Vagina (tissue), 2 donors: Measurements from ENCODE around the gene MS4A18. TPM values are rescaled to one million over a fixed set of nuclear protein-coding genes. Genes with fewer than 3 reads are reported as not detected.
"Not testable (repeated sequence)": the region's sequence is repeated elsewhere in the genome, so short reads cannot be mapped to it uniquely, and the experiment has no call there.

Experiments
- DNase-seq, 2 donors: peaks; one replicate each; pipeline ENCODE4 v3.0.0-alpha.2; 2017; ENCODE audit errors: extremely low spot score in 2 of 2
- H3K27ac ChIP-seq: fragments of 200-600 bp; sonication (generic); one replicate; pipeline ENCODE4 v1.5.1; 2019
- H3K27me3 ChIP-seq: fragments of 200-600 bp; sonication (generic); one replicate; pipeline ENCODE4 v1.5.1; 2019
- H3K36me3 ChIP-seq, 2 donors: fragments of 200-600 bp; sonication (generic); one replicate each; pipeline ENCODE4 v1.5.1; 2017 to 2019
- H3K4me1 ChIP-seq: fragments of 200-600 bp; sonication (generic); one replicate; pipeline ENCODE4 v1.5.1; 2019
- H3K4me3 ChIP-seq, 2 donors: fragments of 200-600 bp; sonication (generic); 1 replicate in 1 of 2; 2 replicates in 1 of 2; pipeline ENCODE4 v1.5.1; 2016 to 2019
- H3K9me3 ChIP-seq: fragments of 200-600 bp; sonication (generic); one replicate; pipeline ENCODE4 v1.5.1; 2019
- POLR2A ChIP-seq, 2 donors: fragments of 450-650 bp; IDR thresholded peaks; one replicate each; pipeline ENCODE4 v1.6.1; 2017; ENCODE audit warnings: antibody characterized with exemption in 2 of 2, mild to moderate bottlenecking in 2 of 2, moderate library complexity in 2 of 2
- POLR2AphosphoS5 ChIP-seq, 2 donors: sonication (generic); formaldehyde crosslinking; IDR thresholded peaks; one replicate each; pipeline ENCODE4 v1.9.0; 2017; ENCODE audit warnings: antibody characterized with exemption in 2 of 2, mild to moderate bottlenecking in 2 of 2, low read depth in 1 of 2; ENCODE audit not compliant: insufficient read depth in 1 of 2
- intact Hi-C: fragments of 100-400 bp; cut with DNase I; formaldehyde crosslinking; loops from one replicate; pipeline ENCODE4 v1.15.1; 2023
- total RNA-seq: library from RNA; depleted of rRNA; stranded (reverse); fragments of >200 nt; gene quantifications from one replicate; pipeline ENCODE4 v1.2.3, GENCODE V29; 2016
- TF ChIP-seq, protein P1 (sequence below), 3 experiments: fragments of 450-650 bp in 2 of 3; fragments of 200-600 bp in 1 of 3; sonication (generic) in 1 of 3; IDR thresholded peaks; one replicate each; pipeline ENCODE4 v1.5.1; 2017 to 2019; ENCODE audit warnings: antibody characterized with exemption in 3 of 3, mild to moderate bottlenecking in 2 of 3, moderate library complexity in 2 of 3

MS4A18 gene
- total RNA-seq, result not detected

DNA sequence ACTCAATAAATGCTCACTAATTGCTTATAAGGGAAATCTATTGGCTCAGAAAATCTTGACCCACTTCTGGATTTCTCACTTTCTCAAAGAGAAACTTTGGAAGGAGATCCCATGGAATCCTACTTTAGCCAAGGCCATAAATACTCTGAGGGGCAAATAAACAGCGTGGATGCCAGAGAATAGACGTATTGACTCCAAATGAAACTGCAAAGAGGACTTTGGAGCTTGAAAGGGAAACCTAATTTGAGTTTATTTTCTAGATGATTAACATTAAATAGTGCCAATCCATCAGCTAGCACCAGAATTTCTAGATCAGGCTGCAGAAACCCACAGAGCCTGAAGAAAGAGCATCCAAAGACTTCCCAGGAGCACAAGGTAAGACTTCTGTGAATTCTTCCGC lies at the start of gene MS4A18:
Gene MS4A18, plus strand, starts transcription at position 301 of the 400 bp plus-strand sequence.
- no peaks in the 10 kb centered on the region for H3K27me3 ChIP-seq
- H3K27ac ChIP-seq, result no peak within 1 kb of the TSS
- no peak for TF ChIP-seq POLR2AphosphoS5 (IDR thresholded peaks at IDR 0.05; ENCODE audit: insufficient read depth in 1 of 2, low read depth in 1 of 2)
- no peak for TF ChIP-seq POLR2A (IDR thresholded peaks at IDR 0.05)
- TF ChIP-seq, protein P1, sequence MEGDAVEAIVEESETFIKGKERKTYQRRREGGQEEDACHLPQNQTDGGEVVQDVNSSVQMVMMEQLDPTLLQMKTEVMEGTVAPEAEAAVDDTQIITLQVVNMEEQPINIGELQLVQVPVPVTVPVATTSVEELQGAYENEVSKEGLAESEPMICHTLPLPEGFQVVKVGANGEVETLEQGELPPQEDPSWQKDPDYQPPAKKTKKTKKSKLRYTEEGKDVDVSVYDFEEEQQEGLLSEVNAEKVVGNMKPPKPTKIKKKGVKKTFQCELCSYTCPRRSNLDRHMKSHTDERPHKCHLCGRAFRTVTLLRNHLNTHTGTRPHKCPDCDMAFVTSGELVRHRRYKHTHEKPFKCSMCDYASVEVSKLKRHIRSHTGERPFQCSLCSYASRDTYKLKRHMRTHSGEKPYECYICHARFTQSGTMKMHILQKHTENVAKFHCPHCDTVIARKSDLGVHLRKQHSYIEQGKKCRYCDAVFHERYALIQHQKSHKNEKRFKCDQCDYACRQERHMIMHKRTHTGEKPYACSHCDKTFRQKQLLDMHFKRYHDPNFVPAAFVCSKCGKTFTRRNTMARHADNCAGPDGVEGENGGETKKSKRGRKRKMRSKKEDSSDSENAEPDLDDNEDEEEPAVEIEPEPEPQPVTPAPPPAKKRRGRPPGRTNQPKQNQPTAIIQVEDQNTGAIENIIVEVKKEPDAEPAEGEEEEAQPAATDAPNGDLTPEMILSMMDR (IDR thresholded peaks at IDR 0.05), result no peak
- H3K36me3 ChIP-seq, result no peaks in the 10 kb centered on the region
- H3K4me1 ChIP-seq, result no peaks in the 10 kb centered on the region
- no peak for DNase-seq
- H3K4me3 ChIP-seq, result no peak within 1 kb of the TSS
- intact Hi-C loops, result no loop called here
- no peaks in the 10 kb centered on the region for H3K9me3 ChIP-seq

DNA sequence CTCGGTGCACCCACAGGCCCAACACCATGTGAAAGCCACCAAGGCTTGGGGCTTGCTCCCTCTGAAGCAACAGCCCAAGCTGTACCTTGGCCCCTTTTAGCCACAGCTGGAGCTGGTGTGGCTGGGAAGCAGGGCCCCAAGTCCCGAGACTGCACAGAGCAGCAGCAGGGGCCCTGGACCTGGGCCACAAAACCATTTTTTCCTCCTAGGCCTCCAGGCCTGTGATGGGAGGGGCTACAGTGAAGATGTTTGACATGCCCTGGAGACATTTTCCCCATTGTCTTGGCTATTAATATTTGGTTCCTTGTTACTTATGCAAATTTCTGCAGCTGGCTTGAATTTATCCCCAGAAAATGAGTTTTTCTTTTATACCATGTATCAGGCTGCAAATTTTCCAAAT lies 46.3 kb upstream of the MS4A18 start:
- H3K4me3 ChIP-seq, H3K27ac ChIP-seq, H3K4me1 ChIP-seq, H3K9me3 ChIP-seq, intact Hi-C loops, H3K36me3 ChIP-seq, DNase-seq, H3K27me3 ChIP-seq: not testable (repeated sequence)

DNA sequence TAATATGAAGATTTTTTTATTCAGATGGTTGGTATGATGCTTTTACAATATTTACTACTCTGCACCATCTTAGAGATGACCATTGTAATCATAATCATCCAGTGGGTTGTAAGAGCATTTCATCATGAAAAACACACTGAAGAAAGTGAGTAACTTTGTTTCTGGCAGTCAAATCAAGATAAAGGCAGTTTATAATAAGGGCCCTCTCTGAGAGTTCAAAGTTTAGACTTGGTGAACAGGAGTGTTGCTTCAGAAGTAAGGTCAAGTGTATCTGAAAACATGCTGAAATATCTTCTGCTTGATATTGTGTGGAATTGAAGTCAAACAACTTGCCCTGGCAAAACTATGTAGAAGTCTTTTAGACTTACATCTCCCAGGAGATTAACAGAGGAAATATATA lies 44.6 kb upstream of the MS4A18 start:
- DNase-seq, result no peak
- H3K9me3 ChIP-seq, result no peaks in the 10 kb centered on the region
- TF ChIP-seq POLR2A (IDR thresholded peaks at IDR 0.05), result no peak
- TF ChIP-seq, protein P1 (IDR thresholded peaks at IDR 0.05), result no peak
- TF ChIP-seq POLR2AphosphoS5 (IDR thresholded peaks at IDR 0.05; ENCODE audit: insufficient read depth in 1 of 2, low read depth in 1 of 2), result no peak
- no peaks in the 10 kb centered on the region for H3K36me3 ChIP-seq
- no peaks in the 10 kb centered on the region for H3K27me3 ChIP-seq
- no peak overlapping the region for H3K27ac ChIP-seq
- H3K4me1 ChIP-seq, result no peaks in the 10 kb centered on the region
- intact Hi-C loops, result no loop called here
- no peak overlapping the region for H3K4me3 ChIP-seq

DNA sequence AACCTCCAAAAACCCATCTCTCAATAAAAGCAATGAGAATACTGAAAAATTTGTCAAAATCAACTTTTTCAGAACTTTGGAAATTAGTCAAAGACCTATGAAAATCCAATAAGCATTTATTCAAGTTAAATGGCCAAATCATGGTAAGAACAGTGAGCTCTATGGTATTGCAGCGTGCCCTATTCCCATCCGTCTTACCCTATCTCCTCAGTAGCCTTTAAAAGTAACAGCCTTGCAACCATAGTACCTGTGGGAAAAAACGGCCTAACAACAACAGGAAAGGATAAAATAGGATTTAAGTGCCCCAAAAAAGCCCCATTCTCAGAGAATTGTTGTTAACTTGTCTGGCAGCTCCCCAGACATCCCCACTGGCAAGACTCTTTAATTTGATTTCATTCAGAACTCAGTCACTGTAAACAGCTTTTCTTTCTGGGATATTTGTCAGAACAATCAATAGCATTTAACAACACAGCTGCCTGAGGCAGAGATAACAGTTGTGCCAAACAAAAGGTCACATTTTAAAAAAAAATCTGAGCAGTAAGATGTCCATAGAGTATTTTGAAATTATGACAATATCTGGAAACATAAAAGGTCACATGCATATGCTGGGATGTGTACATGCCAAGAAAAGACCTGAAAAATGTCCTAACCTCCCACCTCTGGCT lies 43.9 kb upstream of the MS4A18 start:
- H3K4me1 ChIP-seq, result no peaks in the 10 kb centered on the region
- TF ChIP-seq, protein P1 (IDR thresholded peaks at IDR 0.05), result no peak
- TF ChIP-seq POLR2AphosphoS5 (IDR thresholded peaks at IDR 0.05; ENCODE audit: insufficient read depth in 1 of 2, low read depth in 1 of 2) (no peak), POLR2A (IDR thresholded peaks at IDR 0.05) (no peak)
- no peak overlapping the region for H3K27ac ChIP-seq
- intact Hi-C loops, result no loop called here
- no peak overlapping the region for H3K4me3 ChIP-seq
- DNase-seq, result no peak
- no peaks in the 10 kb centered on the region for H3K9me3 ChIP-seq
- H3K27me3 ChIP-seq, result no peaks in the 10 kb centered on the region
- H3K36me3 ChIP-seq, result no peaks in the 10 kb centered on the region

DNA sequence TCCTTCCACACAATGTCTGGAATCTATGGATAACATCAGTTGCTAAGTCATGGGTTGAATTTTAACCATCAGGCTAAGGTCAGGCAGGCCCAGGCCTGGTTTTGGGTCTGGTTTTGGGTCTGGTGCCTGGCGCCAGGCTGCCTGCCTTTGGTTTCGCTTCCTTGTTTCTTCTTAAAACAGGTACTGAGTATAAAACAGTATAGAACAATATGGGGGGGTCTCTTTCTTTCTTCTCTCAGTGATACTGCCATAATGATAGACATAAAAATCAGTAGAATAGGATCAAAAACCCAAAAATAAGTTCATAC lies 40.0 kb upstream of the MS4A18 start:
- H3K27me3 ChIP-seq, result not testable (repeated sequence)

DNA sequence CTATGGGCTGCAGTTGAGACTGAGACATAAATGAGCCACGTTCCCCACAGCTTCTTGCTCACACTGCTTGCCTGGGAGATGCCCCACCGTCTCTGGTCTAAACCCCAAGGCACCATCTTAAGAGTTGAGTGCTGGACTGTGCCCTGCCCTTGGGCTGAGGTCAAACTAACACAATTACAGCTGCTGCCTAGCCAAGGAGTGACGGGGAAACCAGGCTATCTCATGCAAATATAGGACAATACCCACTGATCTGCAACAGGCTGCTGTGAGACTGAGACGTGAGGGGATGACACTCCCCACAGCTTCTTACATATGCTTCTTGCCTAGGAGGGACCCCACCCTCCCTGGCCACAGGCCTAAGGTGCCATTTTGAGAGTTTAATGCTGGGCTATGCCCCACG lies 32.9 kb upstream of the MS4A18 start:
- intact Hi-C loops, result no loop called here
- no peak overlapping the region for H3K27ac ChIP-seq
- no peak for DNase-seq
- no peaks in the 10 kb centered on the region for H3K36me3 ChIP-seq
- H3K4me3 ChIP-seq, result no peak overlapping the region
- TF ChIP-seq, protein P1 (IDR thresholded peaks at IDR 0.05), result no peak
- TF ChIP-seq POLR2A (IDR thresholded peaks at IDR 0.05) (no peak), POLR2AphosphoS5 (IDR thresholded peaks at IDR 0.05; ENCODE audit: insufficient read depth in 1 of 2, low read depth in 1 of 2) (no peak)
- H3K9me3 ChIP-seq, result no peaks in the 10 kb centered on the region
- no peaks in the 10 kb centered on the region for H3K4me1 ChIP-seq
- H3K27me3 ChIP-seq, result no peaks in the 10 kb centered on the region

More for the DNA sequence above, 40.0 kb upstream of the MS4A18 start:
- intact Hi-C loops, H3K36me3 ChIP-seq, H3K27ac ChIP-seq, H3K4me3 ChIP-seq, DNase-seq, H3K9me3 ChIP-seq, H3K4me1 ChIP-seq: not testable (repeated sequence)
